Astrocyte (in vitro differentiated cells and primary cell): Measurements from ENCODE around the gene TRIM56.

ENCODE experiments used
- CTCF ChIP-seq: IDR thresholded peaks from 2 replicates; pipeline ENCODE4 v1.5.1; 2011; ENCODE audit warnings: low read depth, mild to moderate bottlenecking, inconsistent platforms, low read length, moderate library complexity; ENCODE audit not compliant: insufficient read depth
- EZH2 ChIP-seq: IDR thresholded peaks from 2 replicates; pipeline ENCODE4 v1.6.1; 2012; ENCODE audit warnings: mild to moderate bottlenecking, low read length, inconsistent platforms; ENCODE audit not compliant: insufficient read depth

GRCh38 chr7:101120315-101120714, 35.0 kb downstream of the TRIM56 start:
- TF ChIP-seq CTCF (no peak), EZH2 (no peak)
